ENCODE results near the gene SPECC1. TPM values are rescaled to one million over a fixed set of nuclear protein-coding genes. Genes with fewer than 3 reads are reported as not detected.

Gene SPECC1
- total and polyA plus RNA-seq, 9 of the 15 experiments (the other 6 are each of a cell fraction or from before 2014, with no cell fraction given), result 2.4 to 19.6 (median 14.7) TPM

- TF ChIP-seq REST (IDR thresholded peaks at IDR 0.05; ENCODE audit: borderline replicate concordance) (no peak), REST (CRISPR knock-in tag; IDR thresholded peaks at IDR 0.05; ENCODE audit: low read depth) (no peak)
Observed at GRCh38 chr17:20205609-20206008, 196.4 kb downstream of the SPECC1 start (continued).
